Mesenchymal stem cell (in vitro differentiated cells and primary cell): ENCODE measurements around the gene SLC16A4.

Experiments used
- DNase-seq: peaks from one replicate; pipeline ENCODE4 v3.0.0-alpha.2; 2013
- H2AFZ ChIP-seq: one replicate; pipeline ENCODE4 v1.6.1; 2013; ENCODE audit warnings: low read depth, mild to moderate bottlenecking, control low read depth, inconsistent platforms, low read length, moderate library complexity
- H2AK5ac ChIP-seq: 2 replicates; pipeline ENCODE4 v1.6.1; 2013; ENCODE audit warnings: low read length, moderate library complexity, mild to moderate bottlenecking, inconsistent platforms; ENCODE audit not compliant: severe bottlenecking
- H2BK120ac ChIP-seq: one replicate; pipeline ENCODE4 v1.6.1; 2013; ENCODE audit warnings: low read depth, mild to moderate bottlenecking, inconsistent platforms, low read length, moderate library complexity
- H2BK12ac ChIP-seq, 2 experiments: one replicate each; pipeline ENCODE4 v1.6.1; 2013; ENCODE audit warnings: inconsistent platforms in 2 of 2, low read length in 2 of 2, mild to moderate bottlenecking in 2 of 2, moderate library complexity in 2 of 2, control low read depth in 1 of 2
- H2BK15ac ChIP-seq: one replicate; pipeline ENCODE4 v1.6.1; 2013; ENCODE audit warnings: mild to moderate bottlenecking, low read depth, inconsistent platforms; ENCODE audit not compliant: poor library complexity, severe bottlenecking
- H2BK5ac ChIP-seq: 2 replicates; pipeline ENCODE4 v1.6.1; 2013; ENCODE audit warnings: low read depth, mild to moderate bottlenecking, low read length, control low read depth, inconsistent platforms; ENCODE audit not compliant: poor library complexity, severe bottlenecking
- H3K14ac ChIP-seq, 2 experiments: one replicate each; pipeline ENCODE4 v1.6.1; 2013; ENCODE audit warnings: inconsistent platforms in 2 of 2, low read length in 2 of 2, control low read depth in 1 of 2, mild to moderate bottlenecking in 1 of 2, moderate library complexity in 1 of 2
- H3K18ac ChIP-seq, 2 experiments: one replicate each; pipeline ENCODE4 v1.6.1; 2013; ENCODE audit warnings: inconsistent platforms in 2 of 2, low read length in 2 of 2, control low read depth in 1 of 2, low read depth in 1 of 2, mild to moderate bottlenecking in 1 of 2
- H3K23ac ChIP-seq, 2 experiments: one replicate each; pipeline ENCODE4 v1.6.1; 2013; ENCODE audit warnings: inconsistent platforms in 2 of 2, low read length in 2 of 2, mild to moderate bottlenecking in 2 of 2, moderate library complexity in 2 of 2, control low read depth in 1 of 2
- H3K27ac ChIP-seq: 2 replicates; pipeline ENCODE4 v1.5.1; 2013; ENCODE audit warnings: mild to moderate bottlenecking, moderate library complexity, low read length, control low read depth, inconsistent platforms; ENCODE audit not compliant: poor library complexity, severe bottlenecking
- H3K27me3 ChIP-seq, 2 experiments: 2 replicates each; pipeline versions ENCODE4 v1.6.1 to v1.7.0; 2013; ENCODE audit warnings: low read length in 2 of 2, mild to moderate bottlenecking in 2 of 2, moderate library complexity in 2 of 2, control low read depth in 1 of 2, inconsistent platforms in 1 of 2; ENCODE audit not compliant: control insufficient read depth in 1 of 2, insufficient read depth in 1 of 2
- H3K36me3 ChIP-seq, 2 experiments: 2 replicates each; pipeline versions ENCODE4 v1.6.1 to v1.7.0; 2013; ENCODE audit warnings: low read length in 2 of 2, control low read depth in 1 of 2, inconsistent platforms in 1 of 2, low read depth in 1 of 2, mild to moderate bottlenecking in 1 of 2; ENCODE audit not compliant: insufficient read depth in 2 of 2, control insufficient read depth in 1 of 2
- H3K4ac ChIP-seq, 2 experiments: one replicate each; pipeline ENCODE4 v1.6.1; 2013; ENCODE audit warnings: inconsistent platforms in 2 of 2, low read length in 2 of 2, mild to moderate bottlenecking in 2 of 2, moderate library complexity in 2 of 2, control low read depth in 1 of 2, low read depth in 1 of 2
- H3K4me1 ChIP-seq: 2 replicates; pipeline ENCODE4 v1.6.1; 2013; ENCODE audit warnings: low read depth, low read length, control low read depth; ENCODE audit not compliant: control insufficient read depth, insufficient read depth
- H3K4me2 ChIP-seq: 2 replicates; pipeline ENCODE4 v1.6.1; 2013; ENCODE audit warnings: low read length, mild to moderate bottlenecking, inconsistent platforms; ENCODE audit not compliant: poor library complexity, severe bottlenecking
- H3K4me3 ChIP-seq, 2 experiments: 2 replicates each; pipeline versions ENCODE4 v1.5.1 to v1.7.0; 2013; ENCODE audit warnings: low read length in 2 of 2, mild to moderate bottlenecking in 2 of 2, control low read depth in 1 of 2, low read depth in 1 of 2; ENCODE audit not compliant: insufficient read depth in 1 of 2
- H3K79me1 ChIP-seq: replicated peaks from 2 replicates; pipeline ENCODE4 v1.6.1; 2013; ENCODE audit warnings: mild to moderate bottlenecking, control low read depth, low read length, inconsistent platforms; ENCODE audit not compliant: poor library complexity, severe bottlenecking
- H3K9ac ChIP-seq: 2 replicates; pipeline ENCODE4 v1.7.0; 2013; ENCODE audit warnings: mild to moderate bottlenecking, low read length, moderate library complexity
- H3K9me3 ChIP-seq: 2 replicates; pipeline ENCODE4 v1.7.0; 2013; ENCODE audit warnings: mild to moderate bottlenecking, low read length; ENCODE audit not compliant: control insufficient read depth
- H4K8ac ChIP-seq: one replicate; pipeline ENCODE4 v1.6.1; 2013; ENCODE audit warnings: inconsistent platforms, mild to moderate bottlenecking, low read length, moderate library complexity
- H4K91ac ChIP-seq: one replicate; pipeline ENCODE4 v1.6.1; 2013; ENCODE audit warnings: mild to moderate bottlenecking, low read length, inconsistent platforms
- WGBS: methylation state at CpG from one replicate; pipeline ENCODE4 v1.1.7; 2013; ENCODE audit warnings: mixed read lengths; 5-methylcytosine and 5-hydroxymethylcytosine counted together

The SLC16A4 gene

DNA sequence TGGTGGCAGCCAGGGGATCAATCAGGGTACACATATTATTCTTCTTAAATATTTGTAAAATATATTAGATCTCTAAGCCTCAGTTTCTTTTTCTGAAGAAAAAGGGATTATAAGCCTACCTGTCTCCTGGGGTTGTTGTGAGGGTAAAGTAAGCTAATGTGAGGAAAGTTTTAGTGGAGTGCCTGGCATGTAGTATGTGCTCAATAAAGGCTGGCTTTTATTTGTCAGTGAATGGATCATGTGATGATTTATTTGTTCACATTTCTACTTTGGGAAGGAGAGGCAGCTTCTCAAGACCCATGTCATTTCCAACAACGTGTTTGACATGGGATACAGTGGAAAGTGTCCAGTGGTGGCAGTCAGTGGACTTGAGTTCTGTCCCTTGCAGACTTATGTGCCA lies 64.0 kb downstream of the SLC16A4 start:
- H3K36me3 ChIP-seq, result no peaks in the 10 kb centered on the region
- no peaks in the 10 kb centered on the region for H3K79me1 ChIP-seq
- no peak overlapping the region for H2AK5ac ChIP-seq
- no peak for DNase-seq
- H3K9ac ChIP-seq, result no peak overlapping the region
- no peak overlapping the region for H2BK15ac ChIP-seq
- H3K4ac ChIP-seq, result no peak overlapping the region
- no peaks in the 10 kb centered on the region for H3K4me1 ChIP-seq
- H2AFZ ChIP-seq, result no peak overlapping the region
- no peak overlapping the region for H4K8ac ChIP-seq
- WGBS, result 67% methylated on average over 1 of the region's 1 CpG
- H3K23ac ChIP-seq, result no peak overlapping the region
- no peak overlapping the region for H4K91ac ChIP-seq
- H2BK5ac ChIP-seq, result no peak overlapping the region
- H3K4me3 ChIP-seq, result no peak overlapping the region
- H3K14ac ChIP-seq, result no peak overlapping the region
- peaks cover 6% of the 10 kb centered on the region for H3K9me3 ChIP-seq
- H2BK120ac ChIP-seq, result no peak overlapping the region
- no peaks in the 10 kb centered on the region for H3K27me3 ChIP-seq
- no peak overlapping the region for H3K18ac ChIP-seq
- no peak overlapping the region for H3K4me2 ChIP-seq
- no peak overlapping the region for H3K27ac ChIP-seq
- H2BK12ac ChIP-seq, result no peak overlapping the region

DNA sequence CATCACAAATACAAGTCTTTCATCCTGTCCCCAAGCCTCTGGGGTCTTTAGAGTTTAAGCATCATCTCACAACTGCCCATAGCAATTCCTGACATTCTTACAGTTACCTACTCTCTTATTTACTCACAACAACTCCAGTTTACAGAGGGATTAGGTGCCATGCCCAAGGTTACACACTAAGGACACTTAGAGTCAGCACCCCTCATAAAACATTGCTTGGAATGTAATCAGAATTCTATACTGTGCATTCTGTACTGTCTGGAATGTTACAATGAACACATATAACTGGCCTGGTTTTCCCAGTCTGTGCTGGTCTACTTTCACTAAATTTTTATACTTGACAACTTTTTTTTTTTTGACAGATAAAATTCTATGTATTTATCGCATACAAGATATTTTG lies 66.2 kb downstream of the SLC16A4 start:
- no peak overlapping the region for H3K4me3 ChIP-seq
- H3K4me2 ChIP-seq, result no peak overlapping the region
- H2BK12ac ChIP-seq, result no peak overlapping the region
- H3K14ac ChIP-seq, result no peak overlapping the region
- H3K27ac ChIP-seq, result no peak overlapping the region
- H3K79me1 ChIP-seq, result no peaks in the 10 kb centered on the region
- no peak overlapping the region for H2BK120ac ChIP-seq
- no peak overlapping the region for H4K91ac ChIP-seq
- no peaks in the 10 kb centered on the region for H3K36me3 ChIP-seq
- no peak overlapping the region for H2BK15ac ChIP-seq
- H3K23ac ChIP-seq, result no peak overlapping the region
- H3K4me1 ChIP-seq, result no peaks in the 10 kb centered on the region
- no CpG with 5 or more reads among the region's 1 CpG for WGBS
- no peak overlapping the region for H4K8ac ChIP-seq
- H3K9me3 ChIP-seq, result peaks cover 6% of the 10 kb centered on the region
- H2AK5ac ChIP-seq, result no peak overlapping the region
- H3K4ac ChIP-seq, result no peak overlapping the region
- no peaks in the 10 kb centered on the region for H3K27me3 ChIP-seq
- no peak for DNase-seq
- H2AFZ ChIP-seq, result no peak overlapping the region
- H2BK5ac ChIP-seq, result no peak overlapping the region
- H3K18ac ChIP-seq, result no peak overlapping the region
- no peak overlapping the region for H3K9ac ChIP-seq

DNA sequence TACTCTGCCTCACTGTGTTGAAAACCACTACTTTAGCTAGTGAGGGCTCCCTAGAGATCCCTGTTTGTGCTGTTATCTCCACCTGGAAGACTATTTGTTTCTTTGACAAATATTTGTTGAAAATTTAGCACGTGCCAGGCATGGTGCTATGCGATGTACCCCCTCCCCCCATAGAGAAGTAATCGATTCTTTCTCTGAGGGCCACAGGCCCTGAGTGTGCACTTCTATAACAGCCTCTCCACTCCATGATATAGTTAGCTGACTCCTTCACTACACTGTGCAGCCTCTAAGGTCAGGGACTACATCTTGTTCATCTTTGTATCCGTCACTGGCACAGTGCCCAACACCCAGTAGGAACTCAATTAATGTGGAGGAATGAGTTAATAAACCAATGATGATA lies 69.0 kb downstream of the SLC16A4 start:
- Histone ChIP-seq H3K4ac (no peak overlapping the region), H3K27me3 (no peaks in the 10 kb centered on the region), H3K14ac (no peak overlapping the region), H2AFZ (no peak overlapping the region), H2BK12ac (no peak overlapping the region), H3K4me2 (no peak overlapping the region), H4K91ac (no peak overlapping the region), H3K18ac (no peak overlapping the region), H3K4me3 (no peak overlapping the region), H3K79me1 (no peaks in the 10 kb centered on the region), H3K4me1 (no peaks in the 10 kb centered on the region), H3K9me3 (peaks cover 4% of the 10 kb centered on the region), H3K23ac (no peak overlapping the region), H3K27ac (no peak overlapping the region), H3K9ac (no peak overlapping the region), H4K8ac (no peak overlapping the region), H3K36me3 (no peaks in the 10 kb centered on the region), H2BK15ac (no peak overlapping the region), H2BK120ac (no peak overlapping the region), H2AK5ac (no peak overlapping the region), H2BK5ac (no peak overlapping the region)
- 80% methylated on average over 4 of the region's 4 CpGs for WGBS
- DNase-seq, result no peak

DNA sequence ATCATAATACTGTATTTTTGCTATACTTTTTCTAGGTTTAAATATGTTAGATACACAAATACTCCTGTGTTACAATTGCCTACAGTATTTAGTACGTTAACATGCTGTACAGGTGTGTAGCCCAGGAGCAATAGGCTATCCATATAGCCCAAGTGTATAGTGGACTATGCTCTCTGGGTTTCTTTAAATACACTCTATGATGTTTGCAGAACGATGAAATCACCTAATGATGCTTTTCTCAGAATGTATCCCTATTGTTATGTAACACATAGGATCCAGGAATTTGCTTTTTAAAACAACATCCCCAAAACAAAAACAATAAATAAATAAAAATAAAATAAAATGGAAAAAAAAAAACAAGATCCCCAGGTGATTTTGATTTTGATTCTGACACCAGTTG lies 69.8 kb downstream of the SLC16A4 start:
- H3K9me3 ChIP-seq, result peaks cover 4% of the 10 kb centered on the region
- no peaks in the 10 kb centered on the region for H3K79me1 ChIP-seq
- H3K18ac ChIP-seq, result no peak overlapping the region
- no peak overlapping the region for H3K14ac ChIP-seq
- WGBS, result no CpG with 5 or more reads among the region's 2 CpGs
- H3K27me3 ChIP-seq, result no peaks in the 10 kb centered on the region
- no peak overlapping the region for H4K91ac ChIP-seq
- H3K4me1 ChIP-seq, result no peaks in the 10 kb centered on the region
- no peak overlapping the region for H2BK120ac ChIP-seq
- H3K36me3 ChIP-seq, result no peaks in the 10 kb centered on the region
- H3K27ac ChIP-seq, result no peak overlapping the region
- no peak for DNase-seq
- H3K4me2 ChIP-seq, result no peak overlapping the region
- H2BK15ac ChIP-seq, result no peak overlapping the region
- H4K8ac ChIP-seq, result no peak overlapping the region
- H3K4me3 ChIP-seq, result no peak overlapping the region
- H2BK5ac ChIP-seq, result no peak overlapping the region
- H3K9ac ChIP-seq, result no peak overlapping the region
- H2AFZ ChIP-seq, result no peak overlapping the region
- H2AK5ac ChIP-seq, result no peak overlapping the region
- H2BK12ac ChIP-seq, result no peak overlapping the region
- no peak overlapping the region for H3K4ac ChIP-seq
- no peak overlapping the region for H3K23ac ChIP-seq
